ENCODE measurements around the gene WDR20.

- TF ChIP-seq CTCF (IDR thresholded peaks at IDR 0.05) (no peak), EZH2 (IDR thresholded peaks at IDR 0.05; ENCODE audit: borderline replicate concordance, insufficient read depth, low read depth, low read length, poor library complexity, severe bottlenecking) (no peak)
Measured at GRCh38 chr14:102227184-102227964, 87.7 kb downstream of the WDR20 start.
